Measurements from ENCODE around the gene CAMTA1.
"Not testable (repeated sequence)": the region's sequence is repeated elsewhere in the genome, so short reads cannot be mapped to it uniquely, and the experiment has no call there.

Gene CAMTA1

GRCh38 chr1:7300893-7301663 is 515.8 kb downstream of the CAMTA1 start:
- DNase-seq, result no peak

- peak; percentile 54 for DNase-seq
Measured at GRCh38 chr1:7301664-7301981, 516.4 kb downstream of the CAMTA1 start.

GRCh38 chr1:7302126-7302525 is 516.9 kb downstream of the CAMTA1 start:
- peak; percentile 63 for DNase-seq

GRCh38 chr1:7302873-7303272 is 517.6 kb downstream of the CAMTA1 start:
- DNase-seq, result peak; percentile 47

- DNase-seq, result no peak
Measured at GRCh38 chr1:7303554-7304317, 518.5 kb downstream of the CAMTA1 start.

- no peak for DNase-seq
Measured at GRCh38 chr1:7313081-7313546, 527.9 kb downstream of the CAMTA1 start.

GRCh38 chr1:7313826-7314225 is 528.6 kb downstream of the CAMTA1 start:
- no peak for DNase-seq

GRCh38 chr1:7315316-7315715 is 530.1 kb downstream of the CAMTA1 start:
- no peak for DNase-seq

- DNase-seq, result no peak
Measured at GRCh38 chr1:7315946-7316345, 530.7 kb downstream of the CAMTA1 start.

- DNase-seq, result no peak
Measured at GRCh38 chr1:7317888-7318287, 532.6 kb downstream of the CAMTA1 start.

GRCh38 chr1:7319196-7319595 is 533.9 kb downstream of the CAMTA1 start:
- DNase-seq, result no peak

- DNase-seq, result no peak
Measured at GRCh38 chr1:7320661-7321060, 535.4 kb downstream of the CAMTA1 start.

- DNase-seq, result no peak
Measured at GRCh38 chr1:7322283-7322785, 537.1 kb downstream of the CAMTA1 start.

- DNase-seq, result no peak
Measured at GRCh38 chr1:7322912-7323311, 537.7 kb downstream of the CAMTA1 start.

- DNase-seq, result no peak
Measured at GRCh38 chr1:7325254-7325653, 540.0 kb downstream of the CAMTA1 start.

- no peak for DNase-seq
Measured at GRCh38 chr1:7326366-7326765, 541.1 kb downstream of the CAMTA1 start.

- no peak for DNase-seq
Measured at GRCh38 chr1:7327849-7328248, 542.6 kb downstream of the CAMTA1 start.

GRCh38 chr1:7329868-7330615 is 544.8 kb downstream of the CAMTA1 start:
- no peak for DNase-seq

- DNase-seq, result not testable (repeated sequence)
Measured at GRCh38 chr1:7330726-7331125, 545.5 kb downstream of the CAMTA1 start.

- no peak for DNase-seq
Measured at GRCh38 chr1:7331926-7332535, 546.8 kb downstream of the CAMTA1 start.

GRCh38 chr1:7333094-7333493 is 547.8 kb downstream of the CAMTA1 start:
- DNase-seq, result no peak

- no peak for DNase-seq
Measured at GRCh38 chr1:7333620-7334019, 548.4 kb downstream of the CAMTA1 start.

GRCh38 chr1:7334475-7335035 is 549.3 kb downstream of the CAMTA1 start:
- DNase-seq, result peak; percentile 86

Measured in NCI-H187 treated with DMSO at 0.1 percent for 48 hours (cell line).